C4-2B (cell line): ENCODE results near the gene MOV10L1.
A peak's percentile ranks its signal among the peaks of the same experiment; 100 is the strongest.

Source experiments
- CTCF ChIP-seq: fragments of 450-650 bp; conservative IDR thresholded peaks from 2 replicates; pipeline ENCODE4 v1.5.1; 2017; ENCODE audit warnings: mild to moderate bottlenecking
- ZFX ChIP-seq: fragments of 450-650 bp; IDR thresholded peaks from 2 replicates; pipeline ENCODE4 v1.6.1; 2017

- TF ChIP-seq CTCF (peak; percentile 98), ZFX (no peak)
Measured at GRCh38 chr22:50148991-50149721, 59.4 kb downstream of the MOV10L1 start.
